Measurements from ENCODE around the gene MUC6. TPM values are rescaled to one million over a fixed set of nuclear protein-coding genes. Genes with fewer than 3 reads are reported as not detected.

The MUC6 gene
- total and polyA plus RNA-seq, 10 of the 15 experiments (the other 5 are each of a cell fraction or from before 2014, with no cell fraction given), result 0.03 TPM; not detected in 8

- Histone ChIP-seq H3K4me3 (no peak overlapping the region), H3K4me2 (ENCODE audit: control insufficient read depth, insufficient read depth) (no peak overlapping the region), H3K4me1 (ENCODE audit: control insufficient read depth, insufficient read depth, low read length) (no peaks in the 10 kb centered on the region), H3K9me3 (replicated peaks; ENCODE audit: control insufficient read depth, insufficient read depth, low read length) (no peaks in the 10 kb centered on the region), H3K9ac (ENCODE audit: control insufficient read depth, insufficient read depth, low read length) (no peak overlapping the region), H2AFZ (ENCODE audit: control insufficient read depth, low read depth, low read length) (no peak overlapping the region), H3K27ac (ENCODE audit: control insufficient read depth, insufficient read depth) (no peak overlapping the region), H3K79me2 (ENCODE audit: control insufficient read depth, insufficient read depth, low read length) (no peaks in the 10 kb centered on the region), H3K27me3 (replicated peaks in 1 of 2; ENCODE audit: control insufficient read depth in 2 of 2, insufficient read depth in 2 of 2, low read length in 1 of 2) (no peaks in the 10 kb centered on the region), H4K20me1 (ENCODE audit: control insufficient read depth, insufficient read depth) (no peaks in the 10 kb centered on the region), H3K36me3 (ENCODE audit: control insufficient read depth in 2 of 2, insufficient read depth in 2 of 2, low read length in 1 of 2) (no peaks in the 10 kb centered on the region)
- no peak for TF ChIP-seq DPF2 (IDR thresholded peaks at IDR 0.05)
- TF ChIP-seq YY1 (IDR thresholded peaks at IDR 0.05; ENCODE audit: low read depth, low read length), result no peak
- no peak for TF ChIP-seq PKNOX1 (IDR thresholded peaks at IDR 0.05)
- TF ChIP-seq CBFB (IDR thresholded peaks at IDR 0.05; ENCODE audit: low read depth), result no peak
- no peak for TF ChIP-seq POLR2AphosphoS5 (IDR thresholded peaks at IDR 0.05; ENCODE audit: low read length)
- no peak for TF ChIP-seq EZH2 (IDR thresholded peaks at IDR 0.05; ENCODE audit: borderline replicate concordance, control insufficient read depth, low read depth, low read length)
- TF ChIP-seq CTCF (IDR thresholded peaks at IDR 0.05 in 2 of 3, conservative IDR thresholded peaks at IDR 0.05 in 1 of 3; ENCODE audit: control insufficient read depth in 2 of 3, extremely low read depth in 1 of 3, insufficient read depth in 1 of 3, low read depth in 3 of 3, low read length in 3 of 3), result no peak
- TF ChIP-seq EP300 (IDR thresholded peaks at IDR 0.05; ENCODE audit: borderline replicate concordance in 1 of 2, control insufficient read depth in 1 of 2, low read depth in 2 of 2, low read length in 2 of 2), result no peak
- no peak for TF ChIP-seq PAX5 (IDR thresholded peaks at IDR 0.05; ENCODE audit: borderline replicate concordance, low read depth, low read length)
- TF ChIP-seq TCF12 (IDR thresholded peaks at IDR 0.05; ENCODE audit: low read depth, low read length), result no peak
- no peak for TF ChIP-seq ELK1 (IDR thresholded peaks at IDR 0.05; ENCODE audit: low read depth, low read length)
- TF ChIP-seq SREBF1 (IDR thresholded peaks at IDR 0.05; ENCODE audit: low read length), result no peak
- no peak for TF ChIP-seq ATF7 (IDR thresholded peaks at IDR 0.05; ENCODE audit: low read depth)
- no peak for TF ChIP-seq NR2C2 (IDR thresholded peaks at IDR 0.05; ENCODE audit: borderline replicate concordance, control insufficient read depth, insufficient read length, low read depth)
- DNase-seq (ENCODE audit: low read depth, low spot score) (no peak), FAIRE-seq (no peak), ATAC-seq (no peak)
- ChIA-PET RAD21 (ENCODE audit: unreplicated experiment) (no interaction called here), CTCF (no interaction called here), POLR2A (no interaction called here), SMC1A (ENCODE audit: uncharacterized antibody, unreplicated experiment) (no interaction called here)
- BruUV-seq (replicated peaks), result no TSS peak
- WGBS (ENCODE audit: insufficient coverage, insufficient replicate concordance, low lambda C conversion rate, missing lambda C conversion rate), result 44% methylated on average over 13 of the region's 13 CpGs
- intact Hi-C loops (cut with micrococcal nuclease; ENCODE audit: unreplicated experiment), result no loop called here
- in situ Hi-C loops (cut with MboI), result no loop called here
Observed at GRCh38 chr11:1049431-1049891, 12.9 kb upstream of the MUC6 start.
